Measurements from ENCODE around the gene ALDH3B1.
"Not testable (repeated sequence)": the region's sequence is repeated elsewhere in the genome, so short reads cannot be mapped to it uniquely, and the experiment has no call there.

ALDH3B1 gene

GRCh38 chr11:67993821-67994220, 16.3 kb upstream of the ALDH3B1 start:
- not testable (repeated sequence) for DNase-seq (ENCODE audit: low read depth); H3K4me3 ChIP-seq (ENCODE audit: low read length)
- peak; percentile 45 for TF ChIP-seq CTCF (conservative IDR thresholded peaks at IDR 0.05; ENCODE audit: low read length)

- not testable (repeated sequence) for DNase-seq (ENCODE audit: low read depth); H3K4me3 ChIP-seq (ENCODE audit: low read length)
Observed at GRCh38 chr11:67994387-67994786, 15.7 kb upstream of the ALDH3B1 start.

GRCh38 chr11:67995129-67995528, 15.0 kb upstream of the ALDH3B1 start:
- H3K4me3 ChIP-seq (ENCODE audit: low read length); DNase-seq (ENCODE audit: low read depth): not testable (repeated sequence)

GRCh38 chr11:67995579-67995978, 14.5 kb upstream of the ALDH3B1 start:
- not testable (repeated sequence) for DNase-seq (ENCODE audit: low read depth); H3K4me3 ChIP-seq (ENCODE audit: low read length)

- no peak for TF ChIP-seq CTCF (conservative IDR thresholded peaks at IDR 0.05; ENCODE audit: low read length)
- no peak overlapping the region for H3K4me3 ChIP-seq (ENCODE audit: low read length)
- no peak for DNase-seq (ENCODE audit: low read depth)
Observed at GRCh38 chr11:67996051-67996450, 14.1 kb upstream of the ALDH3B1 start.

- no peak overlapping the region for H3K4me3 ChIP-seq (ENCODE audit: low read length)
Observed at GRCh38 chr11:67996622-67997474, 13.3 kb upstream of the ALDH3B1 start.

GRCh38 chr11:67997475-67997921, 12.6 kb upstream of the ALDH3B1 start:
- TF ChIP-seq CTCF (conservative IDR thresholded peaks at IDR 0.05; ENCODE audit: low read length): no peak
- no peak overlapping the region for H3K4me3 ChIP-seq (ENCODE audit: low read length)
- DNase-seq (ENCODE audit: low read depth): no peak

More at GRCh38 chr11:67996622-67997474, 13.3 kb upstream of the ALDH3B1 start:
- TF ChIP-seq CTCF (conservative IDR thresholded peaks at IDR 0.05; ENCODE audit: low read length): no peak
- DNase-seq (ENCODE audit: low read depth): peak; percentile 36

- no peak overlapping the region for H3K4me3 ChIP-seq (ENCODE audit: low read length)
- no peak for TF ChIP-seq CTCF (conservative IDR thresholded peaks at IDR 0.05; ENCODE audit: low read length)
- no peak for DNase-seq (ENCODE audit: low read depth)
Observed at GRCh38 chr11:67998150-67999045, 11.7 kb upstream of the ALDH3B1 start.

Measured in AG10803 (cell line).